ENCODE data around the gene CACNA1A.

GRCh38 chr19:13209484-13210338 lies 296.6 kb downstream of the CACNA1A start:
- TF ChIP-seq CTCF (conservative IDR thresholded peaks at IDR 0.05; ENCODE audit: low read depth, low read length) (no peak), NFE2L2 (IDR thresholded peaks at IDR 0.05; ENCODE audit: low read depth, low read length) (no peak)

Data from IMR-90 (cell line).